ENCODE data around the gene FMO2. TPM values are rescaled to one million over a fixed set of nuclear protein-coding genes. Genes with fewer than 3 reads are reported as not detected.

The FMO2 gene, protein sequence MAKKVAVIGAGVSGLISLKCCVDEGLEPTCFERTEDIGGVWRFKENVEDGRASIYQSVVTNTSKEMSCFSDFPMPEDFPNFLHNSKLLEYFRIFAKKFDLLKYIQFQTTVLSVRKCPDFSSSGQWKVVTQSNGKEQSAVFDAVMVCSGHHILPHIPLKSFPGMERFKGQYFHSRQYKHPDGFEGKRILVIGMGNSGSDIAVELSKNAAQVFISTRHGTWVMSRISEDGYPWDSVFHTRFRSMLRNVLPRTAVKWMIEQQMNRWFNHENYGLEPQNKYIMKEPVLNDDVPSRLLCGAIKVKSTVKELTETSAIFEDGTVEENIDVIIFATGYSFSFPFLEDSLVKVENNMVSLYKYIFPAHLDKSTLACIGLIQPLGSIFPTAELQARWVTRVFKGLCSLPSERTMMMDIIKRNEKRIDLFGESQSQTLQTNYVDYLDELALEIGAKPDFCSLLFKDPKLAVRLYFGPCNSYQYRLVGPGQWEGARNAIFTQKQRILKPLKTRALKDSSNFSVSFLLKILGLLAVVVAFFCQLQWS
- total RNA-seq (2022; extraction: Qiagen RNA extraction; ENCODE audit: low read depth) = not detected in 5 replicates

GRCh38 chr1:171185091-171185490 lies at the start of gene FMO2:
Gene FMO2, plus strand, starts transcription at chr1:171185300. Its CDS starts 414 bp downstream, at chr1:171185714.

GRCh38 chr1:171248302-171248701 lies 63.2 kb downstream of the FMO2 start, which contains the start of gene FMO1:
Gene FMO1, plus strand, starts transcription at chr1:171248494. Its CDS starts 9,594 bp downstream, at chr1:171258088.

Other genes with a start within 250 kb of the FMO2 start
- not detected in 5 replicates for gene MROH9, start 249.8 kb upstream of the FMO2 start, total RNA-seq (2022; extraction: Qiagen RNA extraction; ENCODE audit: low read depth)
- gene FMO3, start 94.4 kb upstream of the FMO2 start, total RNA-seq (2022; extraction: Qiagen RNA extraction; ENCODE audit: low read depth) = not detected in 5 replicates
- gene FMO1, start 63.2 kb downstream of the FMO2 start, total RNA-seq (2022; extraction: Qiagen RNA extraction; ENCODE audit: low read depth) = not detected in 5 replicates
- 0.44 to 0.86 TPM (median 0.57 TPM) in 5 replicates for gene FMO4, start 128.9 kb downstream of the FMO2 start, total RNA-seq (2022; extraction: Qiagen RNA extraction; ENCODE audit: low read depth)

All from A549 treated with CpdA at 1 μM for 4 hours (cell line).